Chondrocyte (in vitro differentiated cells): ENCODE results near the gene NHLRC4. TPM values are rescaled to one million over a fixed set of nuclear protein-coding genes. Genes with fewer than 3 reads are reported as not detected.

Experiments
- DNase-seq: peaks from one replicate; pipeline ENCODE4 v3.0.0; 2021; ENCODE audit warnings: mixed read lengths, low spot score
- H3K27ac Mint-ChIP-seq: one replicate; pipeline ENCODE4 v1.8.0; 2021; ENCODE audit warnings: mild to moderate bottlenecking, moderate library complexity, mixed read lengths; ENCODE audit not compliant: unreplicated experiment
- H3K27me3 Mint-ChIP-seq: 2 replicates; pipeline ENCODE4 v1.8.0; 2021; ENCODE audit warnings: low read depth, mixed read lengths
- H3K36me3 Mint-ChIP-seq: 2 replicates; pipeline ENCODE4 v1.8.0; 2021; ENCODE audit warnings: low read depth, mixed read lengths
- H3K4me1 Mint-ChIP-seq: 2 replicates; pipeline ENCODE4 v1.8.0; 2021; ENCODE audit warnings: low read depth, mild to moderate bottlenecking, mixed read lengths
- H3K4me3 Mint-ChIP-seq: one replicate; pipeline ENCODE4 v1.8.0; 2021; ENCODE audit warnings: mild to moderate bottlenecking, moderate library complexity, mixed read lengths; ENCODE audit not compliant: unreplicated experiment
- H3K9me3 Mint-ChIP-seq: 2 replicates; pipeline ENCODE4 v1.8.0; 2021; ENCODE audit warnings: low read depth, mixed read lengths
- CTCF ChIP-seq: fragments of 200-600 bp; sonication (generic); IDR thresholded peaks from 2 replicates; pipeline ENCODE4 v1.5.0; 2021; ENCODE audit warnings: antibody characterized with exemption, mild to moderate bottlenecking, moderate library complexity
- total RNA-seq: library from RNA; stranded (reverse); gene quantifications from 3 replicates; pipeline ENCODE4 v1.2.1, GENCODE V29; 2021

Gene NHLRC4
- total RNA-seq, 1 donor from 2014 or later, result not detected

DNA sequence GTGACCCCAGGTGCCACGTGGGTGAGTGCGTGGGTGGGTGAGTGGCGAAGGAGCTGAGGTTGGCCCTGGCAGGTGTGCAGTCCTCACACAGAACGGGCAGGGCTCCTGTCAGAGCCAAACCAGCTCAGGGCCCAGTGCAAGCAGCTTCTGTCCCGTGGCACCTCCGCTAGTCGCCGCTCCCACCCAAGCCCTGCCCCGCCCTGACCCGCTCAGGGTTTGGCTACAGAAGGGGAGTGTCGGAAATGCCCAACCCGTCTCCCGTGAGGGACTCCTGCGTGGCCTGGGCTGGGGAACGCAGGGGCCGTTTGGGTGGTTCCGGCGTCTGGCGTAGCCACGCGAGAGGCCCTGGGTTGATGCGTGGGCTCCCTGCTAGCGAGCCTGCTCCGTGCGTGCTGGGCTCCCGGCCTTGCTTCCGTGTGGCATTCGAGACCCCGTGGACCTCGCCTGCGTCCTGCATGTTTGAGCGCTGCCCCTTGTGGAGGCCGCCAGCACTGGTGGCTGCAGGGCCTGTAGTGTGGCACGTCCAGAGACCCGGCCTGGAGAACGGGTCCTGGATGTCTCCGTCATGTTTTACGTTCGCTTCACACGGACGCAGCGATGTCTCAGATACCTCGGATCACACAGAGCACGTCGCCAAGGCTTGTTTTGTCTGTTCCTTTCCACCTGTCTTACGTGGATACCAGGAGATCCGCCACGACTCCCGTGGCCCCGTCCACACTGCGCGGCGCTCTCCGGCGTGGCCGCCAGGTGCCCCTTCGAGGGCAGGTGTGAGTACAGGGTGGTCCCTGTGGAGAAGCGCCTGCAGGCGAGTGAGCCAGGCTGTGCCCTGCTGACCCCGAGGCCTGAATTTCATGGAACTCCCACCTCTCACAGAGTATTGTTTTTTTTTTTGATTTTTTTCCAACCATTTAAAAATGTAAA lies 29.1 kb upstream of the NHLRC4 start:
- Mint-ChIP-seq H3K4me1 (peaks cover 23% of the 10 kb centered on the region), H3K36me3 (no peaks in the 10 kb centered on the region), H3K9me3 (no peaks in the 10 kb centered on the region), H3K27me3 (no peaks in the 10 kb centered on the region), H3K27ac (no peak overlapping the region), H3K4me3 (no peak overlapping the region)
- no peak for DNase-seq
- TF ChIP-seq CTCF, result peak; percentile 38

- Mint-ChIP-seq H3K9me3 (no peaks in the 10 kb centered on the region), H3K27ac (peak overlapping the region; percentile 70), H3K4me3 (no peak overlapping the region), H3K36me3 (no peaks in the 10 kb centered on the region), H3K27me3 (no peaks in the 10 kb centered on the region), H3K4me1 (peaks cover 18% of the 10 kb centered on the region)
- peak; percentile 68 for TF ChIP-seq CTCF
- DNase-seq, result no peak
Measured at GRCh38 chr16:539901-540530, 26.8 kb upstream of the NHLRC4 start.

DNA sequence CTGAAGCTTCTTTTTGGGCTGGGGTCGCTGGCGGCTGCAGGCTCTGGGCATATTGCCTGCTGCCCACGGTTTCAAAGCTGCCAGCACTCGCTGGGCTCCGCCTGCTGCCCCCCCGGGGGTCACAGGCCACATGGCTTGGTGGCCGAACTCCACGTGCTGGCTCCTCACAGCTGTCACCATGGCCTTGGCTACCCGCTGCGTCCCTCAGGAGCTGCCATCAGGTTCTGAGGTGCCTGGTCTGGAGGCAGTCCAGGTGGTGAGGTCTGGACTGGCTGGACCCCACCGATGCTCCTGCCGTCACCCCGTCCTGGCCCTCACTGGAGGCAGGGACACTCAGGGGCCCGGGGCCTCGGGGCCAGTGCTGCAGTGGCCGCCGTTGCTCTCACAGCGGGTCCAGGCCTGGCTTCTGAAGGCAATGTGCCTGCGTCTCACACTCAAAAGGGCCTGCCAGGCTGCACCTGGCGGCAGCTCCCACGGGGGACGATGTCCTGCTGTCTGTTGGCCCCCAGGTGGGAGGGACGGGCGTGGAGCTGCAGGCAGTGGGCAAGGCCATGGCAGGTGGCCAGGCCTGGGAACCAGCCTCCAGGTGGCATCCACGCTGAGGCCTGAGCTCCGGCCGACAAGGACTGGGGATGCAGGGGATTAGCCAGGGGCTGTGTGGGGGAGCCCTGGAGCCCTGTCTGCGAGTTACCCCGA lies 26.0 kb upstream of the NHLRC4 start:
- H3K4me3 Mint-ChIP-seq, result no peak overlapping the region
- no peak for TF ChIP-seq CTCF
- H3K27ac Mint-ChIP-seq, result no peak overlapping the region
- H3K4me1 Mint-ChIP-seq, result peaks cover 11% of the 10 kb centered on the region
- H3K27me3 Mint-ChIP-seq, result no peaks in the 10 kb centered on the region
- H3K9me3 Mint-ChIP-seq, result no peaks in the 10 kb centered on the region
- no peaks in the 10 kb centered on the region for H3K36me3 Mint-ChIP-seq
- DNase-seq, result no peak

DNA sequence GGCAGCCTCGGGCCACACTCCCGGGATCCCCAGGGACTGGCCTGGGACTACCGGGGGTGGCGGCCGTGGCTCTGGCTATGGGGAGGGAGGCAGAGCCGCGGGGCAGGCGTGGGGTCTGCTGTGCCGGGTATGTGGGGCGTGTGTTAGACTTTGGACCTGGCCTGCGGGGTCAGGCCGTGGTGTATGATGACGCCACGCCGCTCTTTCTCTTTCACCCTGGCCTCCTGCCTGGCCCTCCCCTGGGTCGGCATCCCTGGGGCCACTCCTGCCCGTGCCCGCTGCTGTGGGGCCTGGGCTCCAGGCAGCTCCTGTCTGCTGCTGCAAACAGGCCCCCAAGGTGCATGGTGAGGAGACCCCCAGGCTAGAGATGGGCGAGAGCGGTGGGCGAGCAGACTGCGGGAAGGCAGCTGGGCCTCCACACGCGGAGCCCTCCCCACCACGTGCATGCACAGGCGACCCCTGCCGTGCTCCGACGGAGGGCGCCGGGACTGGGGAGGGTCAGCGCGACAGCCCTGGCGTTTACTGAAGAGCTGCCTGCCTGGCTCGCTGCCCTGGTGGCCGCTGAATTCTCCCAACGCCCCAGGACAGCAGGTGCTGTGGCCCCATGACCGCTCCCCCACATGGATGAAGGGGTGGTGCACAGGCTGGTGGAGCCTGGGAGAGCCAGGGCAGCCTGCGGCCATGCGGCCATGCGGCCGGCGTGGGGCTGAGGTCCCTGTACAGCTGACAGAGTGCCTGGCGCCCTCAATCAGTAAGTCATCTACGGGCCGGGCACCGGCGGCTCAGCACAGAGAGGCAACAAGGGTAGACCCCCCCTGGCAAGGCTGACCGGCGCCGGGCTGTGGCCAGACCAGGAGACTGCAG lies 23.3 kb upstream of the NHLRC4 start:
- Mint-ChIP-seq H3K4me1 (peaks cover 11% of the 10 kb centered on the region), H3K36me3 (no peaks in the 10 kb centered on the region), H3K27me3 (no peaks in the 10 kb centered on the region), H3K9me3 (no peaks in the 10 kb centered on the region), H3K4me3 (no peak overlapping the region), H3K27ac (no peak overlapping the region)
- no peak for DNase-seq
- no peak for TF ChIP-seq CTCF
